K562 (cell line): ENCODE measurements around the gene HACD1. TPM values are rescaled to one million over a fixed set of nuclear protein-coding genes. Genes with fewer than 3 reads are reported as not detected.
A peak's percentile ranks its signal among the peaks of the same experiment; 100 is the strongest.

Experiments used
- ATF7 ChIP-seq: fragments of 450-650 bp; IDR thresholded peaks from 2 replicates; pipeline ENCODE4 v1.7.1; 2014; ENCODE audit warnings: mild to moderate bottlenecking, moderate library complexity
- BHLHE40 ChIP-seq: IDR thresholded peaks from 2 replicates; pipeline ENCODE4 v1.6.1; 2011; ENCODE audit warnings: low read length, improper control_type of control experiment
- FOXJ2 ChIP-seq: fragments of 200-800 bp; sonication (Bioruptor generic); IDR thresholded peaks from 2 replicates; pipeline ENCODE4 v1.6.1; 2016; ENCODE audit warnings: missing genetic modification characterization, missing compliant biosample characterization
- GATA2 ChIP-seq: sonication (generic); formaldehyde crosslinking; IDR thresholded peaks from 2 replicates; pipeline ENCODE4 v1.4.0; 2020; ENCODE audit warnings: mild to moderate bottlenecking, missing genetic modification reagents
- XRCC3 ChIP-seq: fragments of 450-650 bp; IDR thresholded peaks from 2 replicates; pipeline ENCODE4 v1.6.1; 2017; ENCODE audit warnings: mild to moderate bottlenecking, moderate library complexity
- ZNF253 ChIP-seq: fragments of 250-450 bp; sonication (Bioruptor Pico); conservative IDR thresholded peaks from 2 replicates; pipeline ENCODE4 v1.6.1; 2021; ENCODE audit warnings: mild to moderate bottlenecking
- polyA plus RNA-seq, 8 experiments: library from polyadenylated mRNA; depleted of rRNA in 4 of 8; stranded (reverse) in 5 of 8; unstranded in 3 of 8; fragments of >200 nt; fragmentation: Nextera tagmentation in 2 of 8; fragmentation: Illumina TruSeq in 1 of 8; extraction: Ambion mirVana in 2 of 8; extraction: Trizol in 1 of 8; gene quantifications; 2 replicates each; pipeline versions ENCODE4 v1.2.1 to v1.2.3, GENCODE V29; 2011 to 2014; ENCODE audit warnings: inconsistent platforms in 1 of 8, missing spikeins in 1 of 8
- total RNA-seq, 7 experiments: library from RNA; depleted of rRNA in 6 of 7; stranded (reverse); fragments of >200 nt in 6 of 7; fragmentation: Illumina TruSeq in 2 of 7; extraction: Trizol in 2 of 7; gene quantifications; 2 replicates each; pipeline versions ENCODE4 v1.2.1 to v1.2.3, GENCODE V29; 2011 to 2021; ENCODE audit warnings: low replicate concordance in 1 of 7
- TF ChIP-seq, protein P1 (sequence below), 2 experiments: fragments of 450-650 bp; formaldehyde crosslinking in 1 of 2; IDR thresholded peaks; 2 replicates each; pipeline versions ENCODE4 v1.4.0 to v1.6.1; 2014 to 2020; ENCODE audit warnings: mild to moderate bottlenecking in 2 of 2, borderline replicate concordance in 1 of 2, low read depth in 1 of 2
- TF ChIP-seq, protein P2 (sequence below): fragments of 250-450 bp; sonication (Bioruptor Pico); IDR thresholded peaks from 2 replicates; pipeline ENCODE4 v1.4.0; 2020; ENCODE audit warnings: mild to moderate bottlenecking, moderate library complexity, borderline replicate concordance
- TF ChIP-seq, protein P3 (sequence below), 2 experiments: fragments of 150-350 bp in 1 of 2; IDR thresholded peaks; 2 replicates each; pipeline ENCODE4 v1.6.1; 2012 to 2016; ENCODE audit warnings: low read depth in 2 of 2, low read length in 2 of 2, mild to moderate bottlenecking in 1 of 2, moderate library complexity in 1 of 2

Gene HACD1
- total and polyA plus RNA-seq, 9 of the 15 experiments (the other 6 are each of a cell fraction or from before 2014, with no cell fraction given): 0.99 to 4.5 (median 2.4) TPM

DNA sequence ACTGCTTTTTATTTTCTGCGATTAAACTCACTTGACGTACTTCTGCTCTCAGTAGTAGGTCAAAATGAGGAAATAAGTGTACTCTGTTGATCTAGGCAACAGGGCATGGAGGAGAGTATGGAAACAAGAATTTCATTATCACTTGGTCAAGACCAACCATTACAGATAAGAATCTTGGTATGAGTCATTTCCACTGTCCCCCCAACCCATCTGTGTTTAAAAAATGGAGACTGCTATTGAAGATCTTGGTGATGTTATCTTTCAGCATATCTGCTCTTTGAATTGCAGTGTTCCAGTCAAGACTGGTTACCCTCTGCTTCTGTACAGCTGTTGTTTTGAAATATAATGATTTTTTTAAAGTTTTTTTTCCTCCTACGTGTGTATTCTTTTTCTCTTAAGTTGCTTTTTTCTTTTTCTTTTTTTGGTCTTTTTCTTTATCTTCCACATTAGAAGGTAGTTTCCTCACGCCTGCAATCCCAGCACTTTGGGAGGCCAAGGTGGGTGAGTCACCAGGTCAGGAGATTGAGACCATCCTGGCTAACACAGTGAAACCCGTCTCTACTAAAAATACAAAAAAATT, 38.5 kb upstream of the HACD1 start (continued):
- TF ChIP-seq, protein P1, sequence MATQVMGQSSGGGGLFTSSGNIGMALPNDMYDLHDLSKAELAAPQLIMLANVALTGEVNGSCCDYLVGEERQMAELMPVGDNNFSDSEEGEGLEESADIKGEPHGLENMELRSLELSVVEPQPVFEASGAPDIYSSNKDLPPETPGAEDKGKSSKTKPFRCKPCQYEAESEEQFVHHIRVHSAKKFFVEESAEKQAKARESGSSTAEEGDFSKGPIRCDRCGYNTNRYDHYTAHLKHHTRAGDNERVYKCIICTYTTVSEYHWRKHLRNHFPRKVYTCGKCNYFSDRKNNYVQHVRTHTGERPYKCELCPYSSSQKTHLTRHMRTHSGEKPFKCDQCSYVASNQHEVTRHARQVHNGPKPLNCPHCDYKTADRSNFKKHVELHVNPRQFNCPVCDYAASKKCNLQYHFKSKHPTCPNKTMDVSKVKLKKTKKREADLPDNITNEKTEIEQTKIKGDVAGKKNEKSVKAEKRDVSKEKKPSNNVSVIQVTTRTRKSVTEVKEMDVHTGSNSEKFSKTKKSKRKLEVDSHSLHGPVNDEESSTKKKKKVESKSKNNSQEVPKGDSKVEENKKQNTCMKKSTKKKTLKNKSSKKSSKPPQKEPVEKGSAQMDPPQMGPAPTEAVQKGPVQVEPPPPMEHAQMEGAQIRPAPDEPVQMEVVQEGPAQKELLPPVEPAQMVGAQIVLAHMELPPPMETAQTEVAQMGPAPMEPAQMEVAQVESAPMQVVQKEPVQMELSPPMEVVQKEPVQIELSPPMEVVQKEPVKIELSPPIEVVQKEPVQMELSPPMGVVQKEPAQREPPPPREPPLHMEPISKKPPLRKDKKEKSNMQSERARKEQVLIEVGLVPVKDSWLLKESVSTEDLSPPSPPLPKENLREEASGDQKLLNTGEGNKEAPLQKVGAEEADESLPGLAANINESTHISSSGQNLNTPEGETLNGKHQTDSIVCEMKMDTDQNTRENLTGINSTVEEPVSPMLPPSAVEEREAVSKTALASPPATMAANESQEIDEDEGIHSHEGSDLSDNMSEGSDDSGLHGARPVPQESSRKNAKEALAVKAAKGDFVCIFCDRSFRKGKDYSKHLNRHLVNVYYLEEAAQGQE (IDR thresholded peaks at IDR 0.05; ENCODE audit: borderline replicate concordance): peak; percentile 87
- TF ChIP-seq, protein P1 (CRISPR knock-in tag; IDR thresholded peaks at IDR 0.05; ENCODE audit: low read depth): no peak
- no peak for TF ChIP-seq BHLHE40
- TF ChIP-seq, protein P2, sequence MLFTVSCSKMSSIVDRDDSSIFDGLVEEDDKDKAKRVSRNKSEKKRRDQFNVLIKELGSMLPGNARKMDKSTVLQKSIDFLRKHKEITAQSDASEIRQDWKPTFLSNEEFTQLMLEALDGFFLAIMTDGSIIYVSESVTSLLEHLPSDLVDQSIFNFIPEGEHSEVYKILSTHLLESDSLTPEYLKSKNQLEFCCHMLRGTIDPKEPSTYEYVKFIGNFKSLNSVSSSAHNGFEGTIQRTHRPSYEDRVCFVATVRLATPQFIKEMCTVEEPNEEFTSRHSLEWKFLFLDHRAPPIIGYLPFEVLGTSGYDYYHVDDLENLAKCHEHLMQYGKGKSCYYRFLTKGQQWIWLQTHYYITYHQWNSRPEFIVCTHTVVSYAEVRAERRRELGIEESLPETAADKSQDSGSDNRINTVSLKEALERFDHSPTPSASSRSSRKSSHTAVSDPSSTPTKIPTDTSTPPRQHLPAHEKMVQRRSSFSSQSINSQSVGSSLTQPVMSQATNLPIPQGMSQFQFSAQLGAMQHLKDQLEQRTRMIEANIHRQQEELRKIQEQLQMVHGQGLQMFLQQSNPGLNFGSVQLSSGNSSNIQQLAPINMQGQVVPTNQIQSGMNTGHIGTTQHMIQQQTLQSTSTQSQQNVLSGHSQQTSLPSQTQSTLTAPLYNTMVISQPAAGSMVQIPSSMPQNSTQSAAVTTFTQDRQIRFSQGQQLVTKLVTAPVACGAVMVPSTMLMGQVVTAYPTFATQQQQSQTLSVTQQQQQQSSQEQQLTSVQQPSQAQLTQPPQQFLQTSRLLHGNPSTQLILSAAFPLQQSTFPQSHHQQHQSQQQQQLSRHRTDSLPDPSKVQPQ (CRISPR knock-in tag): no peak
- peak; percentile 80 for TF ChIP-seq GATA2 (CRISPR knock-in tag)
- peak; percentile 72; the same call in 1 of the 2 replicates for TF ChIP-seq FOXJ2
- TF ChIP-seq, protein P3, sequence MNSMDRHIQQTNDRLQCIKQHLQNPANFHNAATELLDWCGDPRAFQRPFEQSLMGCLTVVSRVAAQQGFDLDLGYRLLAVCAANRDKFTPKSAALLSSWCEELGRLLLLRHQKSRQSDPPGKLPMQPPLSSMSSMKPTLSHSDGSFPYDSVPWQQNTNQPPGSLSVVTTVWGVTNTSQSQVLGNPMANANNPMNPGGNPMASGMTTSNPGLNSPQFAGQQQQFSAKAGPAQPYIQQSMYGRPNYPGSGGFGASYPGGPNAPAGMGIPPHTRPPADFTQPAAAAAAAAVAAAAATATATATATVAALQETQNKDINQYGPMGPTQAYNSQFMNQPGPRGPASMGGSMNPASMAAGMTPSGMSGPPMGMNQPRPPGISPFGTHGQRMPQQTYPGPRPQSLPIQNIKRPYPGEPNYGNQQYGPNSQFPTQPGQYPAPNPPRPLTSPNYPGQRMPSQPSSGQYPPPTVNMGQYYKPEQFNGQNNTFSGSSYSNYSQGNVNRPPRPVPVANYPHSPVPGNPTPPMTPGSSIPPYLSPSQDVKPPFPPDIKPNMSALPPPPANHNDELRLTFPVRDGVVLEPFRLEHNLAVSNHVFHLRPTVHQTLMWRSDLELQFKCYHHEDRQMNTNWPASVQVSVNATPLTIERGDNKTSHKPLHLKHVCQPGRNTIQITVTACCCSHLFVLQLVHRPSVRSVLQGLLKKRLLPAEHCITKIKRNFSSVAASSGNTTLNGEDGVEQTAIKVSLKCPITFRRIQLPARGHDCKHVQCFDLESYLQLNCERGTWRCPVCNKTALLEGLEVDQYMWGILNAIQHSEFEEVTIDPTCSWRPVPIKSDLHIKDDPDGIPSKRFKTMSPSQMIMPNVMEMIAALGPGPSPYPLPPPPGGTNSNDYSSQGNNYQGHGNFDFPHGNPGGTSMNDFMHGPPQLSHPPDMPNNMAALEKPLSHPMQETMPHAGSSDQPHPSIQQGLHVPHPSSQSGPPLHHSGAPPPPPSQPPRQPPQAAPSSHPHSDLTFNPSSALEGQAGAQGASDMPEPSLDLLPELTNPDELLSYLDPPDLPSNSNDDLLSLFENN (IDR thresholded peaks at IDR 0.05; ENCODE audit: low read depth in 2 of 2, low read length in 2 of 2): no peak
- TF ChIP-seq ATF7: peak; percentile 73
- TF ChIP-seq XRCC3: no peak
- no peak for TF ChIP-seq ZNF253 (CRISPR knock-in tag)
